ENCODE results near the gene EYS. TPM values are rescaled to one million over a fixed set of nuclear protein-coding genes. Genes with fewer than 3 reads are reported as not detected.

The EYS gene
- total RNA-seq, 1 experiment from 2014 or later, result 0.13 TPM

DNA sequence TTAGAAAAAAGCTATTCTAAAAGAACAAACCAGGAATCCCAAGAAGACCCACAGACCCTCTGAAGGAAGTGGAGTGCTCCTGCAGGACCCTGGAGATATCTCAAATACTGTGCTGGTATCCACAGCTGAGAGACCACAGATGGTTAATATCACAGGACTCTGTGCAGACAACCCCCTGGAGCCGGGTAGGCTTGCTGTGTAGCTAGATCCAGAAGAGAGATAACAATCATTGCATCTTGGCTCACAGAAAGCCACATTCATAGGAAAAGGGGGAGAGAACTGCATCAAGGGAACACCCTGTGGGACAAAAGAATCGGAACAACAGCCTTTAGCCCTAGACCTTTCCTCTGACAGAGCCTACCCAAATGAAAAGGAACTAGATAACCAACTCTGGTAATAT, 1381.9 kb downstream of the EYS start:
- DNase-seq (ENCODE audit: low spot score), result no peak

DNA sequence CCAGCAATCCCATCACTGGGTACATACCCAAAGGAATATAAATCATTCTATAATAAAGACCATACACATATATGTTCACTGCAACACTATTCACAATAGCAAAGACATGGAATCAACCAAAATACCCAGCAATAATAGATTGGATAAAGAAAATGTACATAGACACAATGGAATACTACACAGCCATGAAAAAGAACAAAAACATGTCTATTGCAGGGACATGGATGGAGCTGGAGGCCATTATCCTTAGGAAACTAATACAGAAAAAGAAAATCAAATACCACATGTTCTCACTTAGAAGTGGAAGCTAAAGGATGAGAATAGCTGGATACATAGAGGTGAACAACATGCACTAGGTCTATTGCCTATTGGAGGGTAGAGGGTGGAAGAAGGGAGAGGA, 1396.8 kb downstream of the EYS start:
- DNase-seq (ENCODE audit: low spot score), result no peak

- DNase-seq (ENCODE audit: low spot score), result no peak
These were observed 1405.5 kb downstream of the EYS start for GRCh38 chr6:64301307-64302236.

DNA sequence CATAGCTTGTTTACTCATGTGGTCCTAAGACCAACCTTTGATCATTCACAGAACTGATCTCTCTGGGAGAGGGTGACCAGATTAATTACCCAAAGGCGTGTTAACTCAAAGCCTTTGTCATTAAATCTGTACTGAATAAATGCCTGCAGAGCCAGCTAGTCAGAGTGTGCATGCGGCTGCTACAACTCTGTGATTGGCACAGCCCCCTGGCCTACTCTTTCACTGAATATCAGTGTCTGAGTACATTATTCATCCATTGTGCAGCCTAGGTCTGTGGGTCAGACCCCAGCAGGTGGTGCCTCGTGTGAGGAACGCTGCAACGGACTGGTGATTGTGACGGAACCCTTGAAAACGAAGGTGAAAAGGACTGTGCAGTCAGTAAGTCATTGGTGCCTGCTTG, 1407.8 kb downstream of the EYS start:
- DNase-seq (ENCODE audit: low spot score), result no peak

- DNase-seq (ENCODE audit: low spot score), result no peak
These were observed 1413.0 kb downstream of the EYS start for GRCh38 chr6:64294034-64294433.

- no peak for DNase-seq (ENCODE audit: low spot score)
These were observed 1413.7 kb downstream of the EYS start for GRCh38 chr6:64293298-64293697.

- DNase-seq (ENCODE audit: low spot score), result no peak
These were observed 1416.2 kb downstream of the EYS start for GRCh38 chr6:64290867-64291266.

- DNase-seq (ENCODE audit: low spot score), result no peak
These were observed 1417.1 kb downstream of the EYS start for GRCh38 chr6:64289931-64290330.

- DNase-seq (ENCODE audit: low spot score), result no peak
These were observed 1418.7 kb downstream of the EYS start for GRCh38 chr6:64288351-64288750.

DNA sequence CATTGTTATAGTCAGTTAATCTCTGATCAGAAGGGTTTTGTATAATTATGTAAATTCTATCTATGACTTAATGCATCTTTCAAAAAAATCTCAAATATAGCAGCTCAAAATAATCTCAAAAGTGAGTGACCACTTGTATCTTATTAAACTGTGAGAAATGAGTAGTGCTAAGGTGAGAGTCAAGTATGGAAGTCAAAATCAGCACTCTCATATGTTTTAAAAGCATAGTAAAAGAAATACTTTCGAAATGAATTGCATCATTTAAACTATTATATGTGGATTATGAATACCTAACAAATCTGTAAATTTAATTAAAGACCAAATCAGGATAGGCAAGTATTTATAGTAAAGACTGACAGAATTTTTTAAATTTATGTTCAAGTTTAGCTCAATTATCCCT, 1425.9 kb downstream of the EYS start:
- DNase-seq (ENCODE audit: low spot score), result no peak

- peak; percentile 69 for DNase-seq (ENCODE audit: low spot score)
These were observed 1426.5 kb downstream of the EYS start for GRCh38 chr6:64280569-64280968.

DNA sequence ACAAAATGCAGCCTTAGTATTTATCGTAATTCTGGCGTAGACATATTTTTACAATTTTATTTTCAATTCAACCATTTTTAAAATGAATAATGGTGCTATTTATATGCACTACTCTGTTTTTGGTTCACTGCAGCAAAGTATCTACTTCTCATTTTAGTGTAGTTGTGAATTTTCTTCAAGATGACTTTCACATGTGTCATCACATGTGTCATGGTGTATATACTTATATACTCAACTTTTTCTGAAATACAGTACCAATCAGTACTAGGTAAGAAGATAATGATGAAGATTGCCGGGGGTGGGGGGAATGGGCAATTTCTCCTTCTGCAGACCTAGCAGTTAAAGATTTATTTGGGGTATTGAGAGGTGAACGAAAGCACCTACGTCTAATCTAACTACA, 1436.9 kb downstream of the EYS start:
- no peak for DNase-seq (ENCODE audit: low spot score)

DNA sequence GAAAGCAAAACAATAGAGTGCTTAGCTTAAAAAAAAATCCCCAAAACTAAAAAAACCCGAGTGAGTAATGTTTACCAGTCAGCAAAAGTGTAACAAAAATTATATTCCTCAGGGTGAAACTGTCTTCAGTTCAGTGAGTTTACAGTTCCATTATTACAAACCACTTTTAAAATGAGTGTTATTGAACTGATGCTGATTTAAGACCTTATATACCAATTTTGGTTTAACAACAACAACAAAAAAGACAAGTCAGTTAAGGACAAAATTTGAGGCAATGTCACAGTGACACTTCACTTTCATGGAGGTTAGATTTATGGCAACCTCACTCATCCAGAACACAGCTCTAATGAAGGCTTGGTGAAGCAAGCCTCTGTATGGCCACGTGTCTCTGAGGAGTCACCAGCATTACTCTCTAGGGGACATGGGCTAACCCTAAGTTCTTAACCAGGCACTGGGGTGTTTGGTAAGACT, 1440.6 kb downstream of the EYS start:
- DNase-seq (ENCODE audit: low spot score), result no peak

DNA sequence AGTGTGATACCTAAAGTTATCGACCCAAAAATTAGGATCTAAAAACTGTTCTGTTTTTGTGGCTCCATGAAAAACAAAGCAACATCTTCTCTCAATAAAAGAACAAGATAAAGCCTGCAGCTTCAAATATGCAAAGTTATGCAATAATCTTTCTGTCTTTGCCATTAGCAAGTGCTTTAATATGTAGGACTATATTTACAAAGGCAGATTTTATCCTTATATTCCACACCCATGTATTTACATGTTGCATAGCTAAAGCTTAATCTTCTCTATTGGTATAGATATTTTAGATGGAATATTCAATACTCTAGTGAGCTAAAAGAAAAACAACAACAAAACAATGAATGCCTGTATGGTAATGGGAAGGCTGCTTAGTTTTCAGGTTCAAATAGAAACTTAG, 1443.2 kb downstream of the EYS start:
- DNase-seq (ENCODE audit: low spot score), result no peak

DNA sequence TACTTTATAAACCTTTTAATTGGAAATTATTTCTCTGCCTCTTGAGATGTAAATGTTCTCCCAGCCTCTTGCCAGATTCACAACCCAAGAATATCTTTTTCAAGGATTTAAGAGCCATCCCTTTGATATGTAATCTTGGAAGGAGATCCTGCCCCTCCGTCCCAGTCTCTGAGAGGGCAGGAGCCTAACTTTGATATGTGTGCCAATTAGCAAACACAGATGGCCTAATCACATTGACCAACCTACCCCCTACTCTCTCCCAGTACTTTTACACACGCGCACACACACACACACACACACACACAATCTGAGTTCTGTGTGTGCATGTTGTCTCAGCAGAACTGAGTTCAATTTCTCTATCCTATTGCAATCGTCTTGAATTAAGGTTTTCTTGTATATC, 1447.7 kb downstream of the EYS start:
- no peak for DNase-seq (ENCODE audit: low spot score)

DNA sequence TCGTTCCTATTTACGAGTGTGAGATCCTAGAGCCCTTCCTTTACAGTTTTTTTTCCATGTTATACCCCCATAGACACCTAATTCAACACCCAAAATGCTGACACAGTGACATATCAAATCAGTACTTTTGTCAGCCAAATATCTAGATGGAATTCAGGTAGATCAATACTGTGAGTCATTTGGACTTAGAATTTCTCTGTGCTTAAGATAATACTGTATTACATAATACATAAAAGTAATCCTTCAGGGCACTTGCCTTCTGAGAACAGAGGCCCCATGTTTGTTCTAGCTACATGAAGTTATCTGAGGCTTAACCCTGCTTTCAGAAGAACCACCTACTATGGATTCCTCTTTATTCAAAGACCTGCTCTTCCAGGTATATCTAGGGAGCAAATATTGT, 1448.3 kb downstream of the EYS start:
- no peak for DNase-seq (ENCODE audit: low spot score)

- DNase-seq (ENCODE audit: low spot score), result no peak
These were observed 1448.7 kb downstream of the EYS start for GRCh38 chr6:64258302-64258701.

GRCh38 chr6:64257586-64257985, 1449.4 kb downstream of the EYS start:
- no peak for DNase-seq (ENCODE audit: low spot score)

GRCh38 chr6:64256483-64256882, 1450.5 kb downstream of the EYS start:
- DNase-seq (ENCODE audit: low spot score), result no peak

DNA sequence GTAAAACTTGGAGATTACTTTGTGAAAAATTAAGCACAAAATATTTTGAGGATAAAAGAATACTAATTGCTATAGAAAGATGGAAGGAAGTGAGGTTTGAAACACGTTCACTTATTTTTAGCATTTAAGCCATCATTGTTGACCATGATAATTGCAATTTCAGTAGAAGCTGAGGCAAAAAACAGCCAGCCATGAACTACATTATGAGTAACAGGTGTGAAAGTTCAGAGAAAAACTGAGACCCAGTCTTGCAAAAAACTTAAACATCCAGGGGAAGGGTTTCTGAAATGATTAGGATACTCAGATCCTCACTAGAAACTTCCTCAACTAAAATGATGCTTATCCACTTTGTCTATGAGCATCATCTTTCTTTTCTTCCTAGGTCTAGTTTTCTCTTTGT, 1452.0 kb downstream of the EYS start:
- DNase-seq (ENCODE audit: low spot score), result no peak

- DNase-seq (ENCODE audit: low spot score), result no peak
These were observed 1452.5 kb downstream of the EYS start for GRCh38 chr6:64254558-64254957.

DNA sequence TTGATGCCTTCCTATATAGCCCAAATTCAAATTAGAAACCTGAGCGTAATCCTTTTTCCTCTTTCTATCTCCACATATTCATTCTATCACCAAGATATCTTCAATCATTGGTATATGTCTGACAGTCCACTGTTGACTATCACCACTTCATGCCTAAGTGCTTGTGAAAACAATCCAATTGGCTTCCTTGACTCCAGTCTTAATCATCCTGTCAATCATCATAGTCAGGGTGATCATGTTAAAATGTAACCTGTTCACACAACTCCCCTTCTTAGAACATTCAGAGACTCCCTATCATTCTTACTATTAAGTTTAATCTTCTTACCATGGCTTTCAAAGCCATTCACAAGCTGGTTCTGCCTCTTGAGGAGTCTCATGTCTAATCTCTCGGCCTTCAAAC, 1454.8 kb downstream of the EYS start:
- no peak for DNase-seq (ENCODE audit: low spot score)

GRCh38 chr6:64250126-64250525, 1456.9 kb downstream of the EYS start:
- DNase-seq (ENCODE audit: low spot score), result no peak

GRCh38 chr6:64249115-64249514, 1457.9 kb downstream of the EYS start:
- DNase-seq (ENCODE audit: low spot score), result no peak

Data from HT-29 (cell line).